Hematopoietic multipotent progenitor cell treated with erythropoietin and hydrocortisone succinate and interleukin-3 and kit ligand, for 17 days (in vitro differentiated cells): ENCODE data around the gene PYGB.
"Not testable (repeated sequence)": the region's sequence is repeated elsewhere in the genome, so short reads cannot be mapped to it uniquely, and the experiment has no call there.

Experiments used
- DNase-seq: peaks from one replicate; pipeline ENCODE4 v3.0.0-alpha.2; 2015; ENCODE audit warnings: low spot score

PYGB gene

GRCh38 chr20:25314497-25315417 is 66.9 kb downstream of the PYGB start:
- DNase-seq: no peak

- no peak for DNase-seq
These were observed 67.7 kb downstream of the PYGB start for GRCh38 chr20:25315418-25316210.

GRCh38 chr20:25316506-25317190 is 68.8 kb downstream of the PYGB start:
- DNase-seq: no peak

DNA sequence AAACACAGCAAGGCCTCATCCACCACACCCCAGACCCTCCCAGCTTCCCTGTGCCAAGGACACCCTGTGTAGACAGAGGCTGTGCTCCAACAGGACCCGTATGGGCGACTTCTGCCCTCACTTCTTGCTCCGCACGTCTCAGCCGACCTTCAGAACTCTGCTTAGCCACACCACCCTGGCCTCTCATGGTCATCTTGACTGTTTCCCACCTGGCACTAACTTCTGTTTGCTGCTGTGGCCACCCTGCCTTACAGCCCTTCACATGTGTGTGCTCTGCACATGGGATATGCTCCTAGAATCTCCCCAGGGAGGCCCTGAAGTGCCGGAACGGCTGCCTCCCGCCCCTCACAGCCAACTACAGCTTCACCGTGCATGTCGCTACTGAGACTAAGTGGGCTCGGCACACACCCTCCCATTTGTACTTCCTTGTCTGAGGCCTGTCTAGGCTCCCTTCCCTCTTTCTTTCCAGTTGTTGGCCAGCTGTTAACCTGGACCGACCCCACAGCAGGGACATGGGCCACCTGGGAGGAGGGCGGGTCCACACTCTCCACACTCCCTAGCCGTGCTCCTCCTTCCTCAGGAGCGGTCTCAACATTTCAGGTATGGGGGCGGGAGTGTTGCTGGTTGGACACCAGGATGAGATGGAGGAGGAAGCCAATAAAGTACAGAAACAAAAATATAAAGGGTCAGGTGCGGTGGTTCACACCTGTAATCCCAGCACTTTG is 69.6 kb downstream of the PYGB start:
- DNase-seq: no peak

DNA sequence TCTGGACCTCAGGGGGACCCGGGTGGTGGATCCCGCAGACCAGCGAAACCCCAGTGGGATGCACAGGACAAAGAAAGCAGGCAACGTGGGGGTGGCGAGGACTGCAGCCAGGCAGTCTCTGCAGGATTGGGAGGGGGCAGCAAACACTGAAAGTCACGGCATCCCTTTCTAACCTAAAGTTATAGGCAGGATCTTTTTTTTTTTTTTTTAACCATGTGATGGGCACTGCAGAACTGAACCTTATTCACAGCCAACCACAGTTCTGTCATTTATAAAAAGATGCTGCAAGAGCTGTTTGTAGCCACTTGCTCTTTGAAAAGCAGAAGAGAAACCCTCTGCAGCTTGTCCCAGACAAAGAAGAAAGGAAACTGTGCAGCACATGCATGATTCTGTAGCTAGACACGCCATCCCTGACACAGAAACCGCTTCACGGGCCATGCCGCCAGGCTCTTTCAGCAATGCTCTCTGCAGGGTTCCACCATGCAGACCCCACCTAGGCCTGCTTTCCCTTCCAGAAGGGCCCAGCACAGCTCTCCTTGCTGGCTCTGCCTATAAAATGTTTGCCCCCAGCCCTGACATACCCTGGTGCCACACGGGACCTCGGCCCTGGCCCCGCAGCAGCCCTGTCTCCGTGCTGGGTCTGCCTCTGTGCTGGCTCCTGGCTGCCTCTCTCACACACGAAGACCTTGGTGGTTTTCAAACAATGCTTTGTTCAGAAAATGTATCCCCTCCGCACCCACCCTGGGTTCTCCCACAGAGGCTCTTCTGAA is 70.8 kb downstream of the PYGB start:
- no peak for DNase-seq

GRCh38 chr20:25319241-25320034 is 71.6 kb downstream of the PYGB start:
- no peak for DNase-seq

DNA sequence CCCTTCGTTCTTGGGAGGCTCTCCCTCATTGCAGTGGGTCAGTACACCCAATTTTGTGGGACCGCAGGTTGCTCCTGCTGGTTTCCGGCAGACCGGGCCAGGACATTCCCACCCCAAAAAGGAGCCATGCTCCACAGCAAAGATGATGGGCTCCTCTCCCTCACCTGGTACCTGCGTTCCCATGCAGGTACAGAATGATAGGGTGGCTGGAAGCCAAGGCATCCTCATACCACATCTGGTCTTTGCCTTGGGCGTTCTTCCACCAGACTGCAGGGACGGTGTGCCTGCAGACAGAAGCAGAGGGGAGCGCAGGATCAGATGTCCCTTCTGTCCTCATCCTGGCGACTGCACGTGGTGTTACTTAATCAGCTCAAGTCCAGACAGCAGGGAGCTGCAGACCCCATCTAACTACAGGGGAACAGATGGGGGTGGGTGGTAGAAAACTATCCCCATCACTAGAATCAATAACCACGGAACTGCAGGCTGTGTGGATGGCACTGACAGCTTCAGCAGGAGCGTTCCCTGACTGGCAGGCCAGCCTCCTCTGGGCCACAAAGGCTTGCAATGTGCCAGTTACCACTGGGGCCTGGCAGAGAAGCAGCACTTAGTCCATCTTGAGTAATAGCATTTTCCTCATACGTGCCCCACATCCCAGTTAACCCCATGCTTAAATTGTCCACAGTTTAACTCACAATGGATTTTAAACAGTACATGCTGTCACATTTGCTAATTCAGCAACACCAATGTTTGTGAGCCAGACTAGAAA is 72.3 kb downstream of the PYGB start:
- no peak for DNase-seq

DNA sequence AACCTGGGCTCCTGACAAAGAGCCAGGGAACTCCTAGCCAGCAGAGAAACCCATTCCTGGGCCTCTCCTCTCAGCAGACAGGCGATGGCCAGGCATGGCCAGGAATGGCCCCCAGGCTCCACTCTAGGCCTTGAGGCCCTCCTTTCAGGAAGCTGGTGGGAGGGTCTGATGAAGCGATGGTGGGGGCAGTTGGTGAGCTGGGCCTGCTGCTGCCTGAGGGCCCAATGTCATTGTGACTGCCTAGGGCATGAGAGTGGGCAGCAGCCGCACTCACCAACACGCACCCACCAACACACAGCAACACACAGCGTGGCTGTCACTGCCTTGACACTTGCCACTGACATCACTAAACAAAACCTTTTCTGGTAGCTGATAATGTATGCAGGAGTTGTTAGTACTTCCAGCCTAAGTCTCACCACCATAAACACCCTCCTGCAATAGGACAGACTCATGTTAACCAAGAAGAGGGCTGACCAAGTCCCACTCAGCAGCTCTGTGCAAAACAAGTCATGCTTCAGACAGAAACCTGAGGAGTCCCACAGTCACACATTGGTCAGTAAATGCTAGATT is 73.5 kb downstream of the PYGB start:
- no peak for DNase-seq

DNA sequence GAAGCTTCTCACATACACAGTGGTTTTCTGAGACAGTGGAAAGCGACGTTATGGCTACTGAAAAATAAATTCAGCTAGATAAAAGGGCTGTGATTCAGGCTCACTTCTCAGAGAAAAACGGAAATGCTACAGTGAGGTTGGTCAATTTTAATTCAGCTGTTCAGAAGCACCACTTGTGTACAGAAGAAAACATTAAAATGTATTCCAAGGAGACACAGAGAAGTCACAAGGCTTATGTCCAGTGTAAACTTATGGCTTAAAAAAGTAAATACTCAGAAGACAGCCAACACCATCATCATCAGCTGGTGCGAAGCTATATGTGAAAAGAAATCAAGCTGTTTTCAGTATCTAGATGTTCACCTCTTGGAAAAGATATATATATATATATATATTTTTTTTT is 74.1 kb downstream of the PYGB start:
- DNase-seq: no peak

DNA sequence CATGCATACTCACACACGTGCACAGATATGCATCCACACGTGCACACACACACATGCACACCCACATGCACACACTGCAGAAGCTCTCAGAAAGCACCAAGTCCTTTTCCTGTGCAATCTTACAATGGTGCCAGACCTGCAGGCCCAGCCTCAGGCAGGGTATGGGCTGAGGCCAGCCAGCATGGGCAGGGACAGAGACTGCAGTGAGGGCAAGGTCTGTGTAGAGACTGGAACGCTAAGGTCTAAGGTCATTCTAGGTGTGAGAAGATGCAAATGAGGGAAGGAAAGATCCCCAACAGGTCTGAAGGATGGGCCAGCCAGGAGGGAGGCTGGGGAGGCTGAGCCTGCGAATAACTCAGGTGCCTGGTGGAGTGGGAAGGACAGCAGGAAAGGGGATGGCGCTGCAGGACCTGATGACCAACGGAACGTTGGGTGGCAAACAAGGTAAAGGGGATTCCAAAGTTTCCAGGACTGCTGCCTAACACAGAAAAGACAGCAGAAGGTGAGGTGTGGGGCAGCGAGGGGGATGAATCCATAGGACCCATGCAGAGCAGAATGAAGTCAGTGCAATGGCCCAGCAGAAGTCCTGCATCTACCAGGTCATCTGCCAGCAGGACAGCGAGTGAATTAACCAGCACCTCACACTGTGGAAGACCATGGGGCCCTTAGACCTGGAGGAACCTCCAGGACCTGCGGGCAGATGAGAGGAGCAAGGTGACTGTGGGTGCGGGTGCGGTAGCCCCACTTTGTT is 75.8 kb downstream of the PYGB start:
- no peak for DNase-seq

DNA sequence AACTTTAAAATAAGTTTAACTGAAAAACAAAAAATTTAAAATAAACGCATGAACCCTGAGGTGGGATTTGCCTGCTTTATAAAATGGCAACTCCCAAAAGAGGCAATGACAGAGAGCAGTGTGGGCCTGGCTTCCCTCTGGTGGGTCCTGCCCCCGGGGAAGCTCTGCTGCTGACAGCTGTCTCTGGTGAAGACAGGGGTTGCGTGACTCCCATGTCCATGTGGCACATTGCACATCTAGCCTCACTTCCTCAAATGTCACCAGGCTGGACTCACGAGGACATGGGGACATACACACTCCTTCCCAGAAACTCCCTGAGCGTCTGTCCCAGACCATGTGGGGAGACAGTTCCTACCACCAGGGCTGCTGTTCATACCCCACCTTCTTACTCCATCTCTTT is 76.5 kb downstream of the PYGB start:
- no peak for DNase-seq

- DNase-seq: no peak
These were observed 77.2 kb downstream of the PYGB start for GRCh38 chr20:25325073-25325472.

- DNase-seq: no peak
These were observed 78.1 kb downstream of the PYGB start for GRCh38 chr20:25325997-25326396.

GRCh38 chr20:25327521-25328235 is 79.8 kb downstream of the PYGB start:
- DNase-seq: no peak

DNA sequence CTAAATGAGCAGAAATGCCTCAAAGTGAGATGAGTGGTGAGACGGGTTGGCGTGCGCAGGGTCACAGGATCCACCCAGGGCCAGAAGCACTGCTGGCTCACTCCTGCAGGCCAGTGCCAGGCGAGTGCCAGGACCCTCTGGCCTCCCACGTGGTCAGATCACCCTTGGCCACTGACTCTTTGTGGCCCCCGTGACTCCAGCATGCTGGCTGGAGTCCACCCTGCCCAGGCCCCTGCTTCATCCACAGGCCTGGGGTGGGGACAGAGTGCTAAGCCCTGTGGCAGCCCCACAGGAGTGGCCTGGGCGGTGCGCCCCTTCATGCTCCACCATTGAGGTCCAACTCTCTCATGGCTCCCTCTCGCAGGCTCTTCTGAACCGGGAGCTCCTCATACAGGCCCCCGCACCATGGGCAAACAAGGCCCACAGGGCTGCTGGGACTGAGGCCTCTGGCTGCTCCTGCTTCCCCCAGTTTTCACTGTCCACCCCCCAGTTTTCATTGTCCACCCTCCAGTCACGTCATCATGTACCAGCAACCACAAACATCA is 81.1 kb downstream of the PYGB start:
- no peak for DNase-seq

DNA sequence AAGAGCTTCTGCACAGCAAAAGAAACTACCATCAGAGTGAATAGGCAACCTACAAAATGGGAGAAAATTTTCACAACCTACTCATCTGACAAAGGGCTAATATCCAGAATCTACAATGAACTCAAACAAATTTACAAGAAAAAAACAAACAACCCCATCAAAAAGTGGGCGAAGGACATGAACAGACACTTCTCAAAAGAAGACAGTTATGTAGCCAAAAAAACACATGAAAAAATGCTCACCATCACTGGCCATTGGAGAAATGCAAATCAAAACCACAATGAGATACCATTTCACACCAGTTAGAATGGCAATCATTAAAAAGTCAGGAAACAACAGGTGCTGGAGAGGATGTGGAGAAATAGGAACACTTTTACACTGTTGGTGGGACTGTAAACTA is 87.1 kb downstream of the PYGB start:
- DNase-seq: not testable (repeated sequence)
